GM12872 (cell line): ENCODE results near the gene GATAD2B.

ENCODE experiments used
- TF ChIP-seq, protein P1 (sequence below): IDR thresholded peaks from 3 replicates; pipeline ENCODE4 v1.5.1; 2011; ENCODE audit warnings: low read depth, mild to moderate bottlenecking, low read length, moderate library complexity; ENCODE audit not compliant: insufficient read depth

The GATAD2B gene

DNA sequence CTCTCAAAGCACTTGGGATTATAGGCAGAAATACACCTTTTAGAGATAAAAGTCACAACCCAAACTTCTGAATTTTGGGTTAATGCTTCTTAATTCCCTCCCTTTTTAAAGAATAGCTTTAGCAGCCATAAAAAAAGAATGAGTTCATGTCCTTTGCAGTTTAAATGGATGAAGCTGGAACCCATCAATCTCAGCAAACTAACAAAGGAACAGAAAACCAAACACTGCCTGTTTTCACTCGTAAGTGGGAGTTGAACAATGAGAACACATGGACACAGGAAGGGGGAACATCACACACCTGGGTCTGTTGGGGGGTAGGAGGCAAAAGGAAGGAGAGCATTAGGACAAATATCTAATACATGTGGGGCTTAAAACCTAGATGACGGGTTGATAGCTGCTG lies 91.7 kb downstream of the GATAD2B start:
- TF ChIP-seq, protein P1, sequence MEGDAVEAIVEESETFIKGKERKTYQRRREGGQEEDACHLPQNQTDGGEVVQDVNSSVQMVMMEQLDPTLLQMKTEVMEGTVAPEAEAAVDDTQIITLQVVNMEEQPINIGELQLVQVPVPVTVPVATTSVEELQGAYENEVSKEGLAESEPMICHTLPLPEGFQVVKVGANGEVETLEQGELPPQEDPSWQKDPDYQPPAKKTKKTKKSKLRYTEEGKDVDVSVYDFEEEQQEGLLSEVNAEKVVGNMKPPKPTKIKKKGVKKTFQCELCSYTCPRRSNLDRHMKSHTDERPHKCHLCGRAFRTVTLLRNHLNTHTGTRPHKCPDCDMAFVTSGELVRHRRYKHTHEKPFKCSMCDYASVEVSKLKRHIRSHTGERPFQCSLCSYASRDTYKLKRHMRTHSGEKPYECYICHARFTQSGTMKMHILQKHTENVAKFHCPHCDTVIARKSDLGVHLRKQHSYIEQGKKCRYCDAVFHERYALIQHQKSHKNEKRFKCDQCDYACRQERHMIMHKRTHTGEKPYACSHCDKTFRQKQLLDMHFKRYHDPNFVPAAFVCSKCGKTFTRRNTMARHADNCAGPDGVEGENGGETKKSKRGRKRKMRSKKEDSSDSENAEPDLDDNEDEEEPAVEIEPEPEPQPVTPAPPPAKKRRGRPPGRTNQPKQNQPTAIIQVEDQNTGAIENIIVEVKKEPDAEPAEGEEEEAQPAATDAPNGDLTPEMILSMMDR: no peak

DNA sequence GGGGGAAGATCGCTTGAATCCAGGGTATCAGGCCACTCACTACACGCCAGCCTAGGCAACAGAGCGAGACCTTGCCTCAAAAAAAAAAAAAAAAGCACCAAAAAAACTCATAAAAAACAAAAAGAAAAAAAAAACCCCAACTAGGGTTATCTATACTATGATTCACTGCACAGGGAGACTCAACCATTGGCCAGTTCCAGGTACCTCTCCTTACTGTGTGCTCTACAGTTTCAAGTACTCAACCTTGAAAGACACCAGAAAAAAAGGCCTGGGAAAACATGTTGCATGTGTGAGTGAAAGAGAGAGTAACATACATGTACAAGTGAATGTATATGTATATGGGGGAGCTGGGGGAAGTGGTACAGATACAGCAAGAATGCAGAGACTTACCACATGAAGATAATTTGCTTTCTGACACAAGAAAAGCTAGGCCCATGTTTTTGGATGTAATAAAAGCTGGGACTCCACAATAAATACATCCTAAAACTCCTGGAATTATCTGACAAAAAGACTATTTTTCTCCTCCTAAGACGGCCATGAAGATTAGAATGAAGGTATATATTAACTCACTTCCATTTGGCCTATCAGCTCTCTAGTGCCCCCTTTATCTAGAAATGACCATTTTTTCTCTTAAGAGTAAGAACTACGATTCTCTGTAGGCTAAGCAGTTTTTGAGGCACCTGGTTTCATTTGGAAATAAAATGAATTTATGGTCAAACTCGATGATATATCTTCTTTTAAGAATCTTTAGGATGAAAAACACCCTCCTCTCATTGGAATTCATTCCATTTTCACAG lies 95.4 kb downstream of the GATAD2B start:
- TF ChIP-seq, protein P1: peak; percentile 17; the same call in 1 of the 3 replicates

DNA sequence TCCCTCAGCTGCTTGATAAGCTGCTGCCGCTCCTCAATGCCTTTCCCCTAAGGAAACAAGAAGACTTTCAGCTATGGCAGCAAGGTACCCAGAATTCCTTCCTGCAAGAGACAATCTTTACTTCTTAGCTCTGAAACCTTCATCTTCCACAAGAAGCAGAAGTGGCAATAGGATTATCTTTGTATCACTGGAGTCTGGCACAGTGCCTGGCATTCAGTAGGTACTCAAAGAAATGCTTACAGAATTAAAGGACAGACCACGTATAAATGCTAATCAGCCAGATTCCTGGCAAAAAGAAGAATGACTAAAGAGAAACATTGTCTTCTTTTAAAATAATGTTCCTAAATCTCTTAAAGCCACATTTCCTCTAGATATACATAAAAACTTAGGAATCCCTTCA lies 103.9 kb downstream of the GATAD2B start:
- TF ChIP-seq, protein P1: no peak

DNA sequence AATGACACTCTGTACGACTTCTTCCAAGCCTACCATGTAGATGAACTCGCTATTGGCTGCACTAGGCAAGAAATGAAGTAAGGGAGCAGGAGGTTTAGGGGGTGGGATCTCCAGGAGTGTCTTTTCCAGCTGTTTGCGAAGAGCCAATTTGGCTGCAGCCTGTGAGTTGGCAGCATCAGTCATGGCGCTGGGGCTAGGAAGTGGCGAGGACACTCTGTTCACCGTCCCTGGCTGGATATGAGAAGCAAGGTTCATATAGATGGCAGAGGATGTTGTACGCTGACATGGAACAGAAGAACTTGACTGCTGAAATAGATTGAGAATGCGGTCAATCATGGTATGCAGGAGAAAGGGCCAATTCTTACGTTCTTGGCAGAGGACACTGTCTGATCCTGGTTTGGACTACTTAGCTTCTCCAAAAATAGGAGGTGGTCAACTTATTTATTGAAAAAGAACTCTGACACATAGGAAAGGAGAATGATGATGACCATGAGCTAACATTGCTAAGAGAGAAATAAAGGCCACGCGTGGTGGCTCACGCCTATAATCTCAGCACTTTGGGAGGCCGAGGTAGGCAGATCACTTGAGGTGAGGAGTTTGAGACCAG lies 106.4 kb downstream of the GATAD2B start:
- TF ChIP-seq, protein P1: no peak

DNA sequence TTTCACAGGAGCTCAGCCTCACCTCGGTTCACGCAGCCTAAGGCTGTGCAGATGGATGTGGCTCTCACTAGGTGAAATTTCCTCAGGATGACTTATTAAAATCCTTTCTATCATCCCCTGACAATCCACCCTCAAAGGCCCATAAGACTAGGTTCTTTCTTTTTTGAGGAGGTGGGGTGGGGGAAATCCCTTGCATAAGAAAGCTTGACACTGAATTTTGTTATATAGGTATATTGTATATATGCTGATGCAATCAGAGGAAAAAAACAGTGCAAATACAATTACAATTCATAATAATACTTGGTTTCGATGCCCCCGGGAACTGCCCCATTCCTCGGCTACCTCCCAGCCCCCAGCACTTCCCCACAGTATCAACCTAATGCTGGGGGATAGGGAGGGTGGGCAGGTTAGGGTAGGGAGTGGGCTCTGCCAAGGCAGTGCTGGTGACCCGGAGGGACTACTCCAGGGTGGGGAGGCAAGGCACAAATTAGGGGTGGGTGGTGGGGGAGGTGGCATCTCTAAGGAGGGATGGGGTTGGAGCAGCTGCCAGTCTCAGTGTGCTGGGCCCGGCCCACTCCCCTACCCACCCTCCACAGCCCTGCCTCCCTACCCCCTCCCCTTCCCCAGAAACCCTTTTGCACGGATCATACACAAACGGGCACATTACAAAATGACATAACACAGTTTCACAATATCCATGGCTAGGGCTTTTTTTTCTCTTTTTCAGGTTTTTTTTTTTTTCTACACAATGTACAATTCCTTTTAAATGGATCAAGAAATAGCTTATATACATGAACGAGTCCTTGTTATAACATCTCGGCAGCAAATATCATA lies 116.7 kb downstream of the GATAD2B start:
- TF ChIP-seq, protein P1: no peak

DNA sequence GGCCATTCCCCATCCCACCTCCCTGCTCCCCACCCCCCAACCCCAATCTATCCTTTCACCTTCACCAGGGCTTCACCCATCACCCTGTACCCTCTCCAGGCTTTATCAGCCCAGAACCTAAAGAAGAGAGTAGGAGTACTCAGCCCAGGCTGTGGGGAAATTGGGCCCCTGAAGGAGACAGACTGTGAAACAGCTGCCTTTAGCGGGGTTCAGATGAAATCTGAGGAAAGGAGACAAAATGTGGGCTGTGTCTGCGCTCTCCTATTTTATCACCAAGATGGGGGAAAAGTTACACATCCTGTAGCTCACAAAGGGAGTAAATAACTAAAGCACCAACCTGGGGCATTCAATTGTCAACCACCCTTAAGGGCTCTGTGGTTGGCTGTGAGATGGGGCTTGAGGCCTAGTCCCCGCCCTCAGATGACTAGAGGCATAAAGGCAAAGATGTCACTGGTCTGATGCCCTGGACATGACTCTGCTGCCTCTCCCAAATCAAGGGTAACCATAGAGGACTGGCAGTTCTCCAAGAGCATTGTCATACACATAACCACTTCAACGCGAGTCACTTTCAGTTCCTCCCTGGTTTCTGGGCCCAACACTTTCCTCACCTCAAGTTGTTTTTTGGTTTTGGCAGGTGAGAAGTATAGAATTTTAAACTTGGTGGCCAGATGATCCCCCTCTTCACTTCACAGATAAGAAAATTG lies 117.6 kb downstream of the GATAD2B start:
- TF ChIP-seq, protein P1: no peak

DNA sequence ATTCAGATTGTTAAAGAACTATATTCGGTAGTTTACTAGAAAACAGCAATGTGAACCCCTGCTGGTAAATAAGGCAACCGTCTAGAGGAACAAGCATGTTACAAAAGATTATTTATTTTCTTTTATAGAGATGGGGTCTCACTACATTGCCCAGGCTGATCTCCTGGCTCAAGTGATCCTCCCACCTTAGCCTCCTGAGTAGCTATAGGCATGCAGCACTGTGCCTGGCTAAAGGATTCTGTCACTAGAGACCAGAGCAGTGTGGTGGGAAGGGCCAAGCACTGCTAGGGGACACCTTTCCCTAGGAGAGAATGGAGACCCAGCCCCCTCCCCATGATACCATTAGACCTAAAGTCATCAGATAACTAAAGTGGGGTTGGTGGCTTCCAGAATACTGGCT lies 118.7 kb downstream of the GATAD2B start:
- TF ChIP-seq, protein P1: no peak
